Rectal smooth muscle tissue (tissue), 1 donor: ENCODE data around the gene CTNNA3.

Experiments used
- H3K27ac ChIP-seq: one replicate; pipeline ENCODE4 v1.7.0; 2013; ENCODE audit warnings: low read depth, low read length, inconsistent platforms
- H3K27me3 ChIP-seq: one replicate; pipeline ENCODE4 v1.7.0; 2013; ENCODE audit warnings: low read length; ENCODE audit not compliant: control insufficient read depth, insufficient read depth
- H3K36me3 ChIP-seq: one replicate; pipeline ENCODE4 v1.7.0; 2013; ENCODE audit warnings: low read length; ENCODE audit not compliant: control insufficient read depth, insufficient read depth
- H3K4me1 ChIP-seq: one replicate; pipeline ENCODE4 v1.7.0; 2013; ENCODE audit warnings: low read length; ENCODE audit not compliant: control insufficient read depth, insufficient read depth
- H3K4me3 ChIP-seq: one replicate; pipeline ENCODE4 v1.7.0; 2013; ENCODE audit warnings: low read length
- H3K9ac ChIP-seq: one replicate; pipeline ENCODE4 v1.7.0; 2013; ENCODE audit warnings: low read length

Gene CTNNA3

GRCh38 chr10:67327626-67328535, 368.1 kb downstream of the CTNNA3 start:
- H3K36me3 ChIP-seq: no peaks in the 10 kb centered on the region
- no peak overlapping the region for H3K4me3 ChIP-seq
- H3K27me3 ChIP-seq: no peaks in the 10 kb centered on the region
- H3K9ac ChIP-seq: no peak overlapping the region
- H3K27ac ChIP-seq: no peak overlapping the region
- H3K4me1 ChIP-seq: no peaks in the 10 kb centered on the region

- Histone ChIP-seq H3K27me3 (no peaks in the 10 kb centered on the region), H3K9ac (no peak overlapping the region), H3K36me3 (no peaks in the 10 kb centered on the region), H3K27ac (no peak overlapping the region), H3K4me1 (no peaks in the 10 kb centered on the region), H3K4me3 (no peak overlapping the region)
Measured at GRCh38 chr10:67319976-67320375, 376.0 kb downstream of the CTNNA3 start.

GRCh38 chr10:67308912-67309311, 387.1 kb downstream of the CTNNA3 start:
- H3K4me3 ChIP-seq: no peak overlapping the region
- H3K36me3 ChIP-seq: no peaks in the 10 kb centered on the region
- H3K27me3 ChIP-seq: no peaks in the 10 kb centered on the region
- H3K4me1 ChIP-seq: no peaks in the 10 kb centered on the region
- no peak overlapping the region for H3K9ac ChIP-seq
- H3K27ac ChIP-seq: no peak overlapping the region

- no peaks in the 10 kb centered on the region for H3K27me3 ChIP-seq
- no peak overlapping the region for H3K27ac ChIP-seq
Measured at GRCh38 chr10:67306588-67307205, 389.3 kb downstream of the CTNNA3 start.

GRCh38 chr10:67302701-67303100, 393.3 kb downstream of the CTNNA3 start:
- no peak overlapping the region for H3K27ac ChIP-seq
- no peaks in the 10 kb centered on the region for H3K4me1 ChIP-seq
- H3K4me3 ChIP-seq: no peak overlapping the region
- H3K27me3 ChIP-seq: no peaks in the 10 kb centered on the region
- H3K36me3 ChIP-seq: no peaks in the 10 kb centered on the region
- H3K9ac ChIP-seq: no peak overlapping the region

More at GRCh38 chr10:67306588-67307205, 389.3 kb downstream of the CTNNA3 start:
- H3K4me3 ChIP-seq: no peak overlapping the region
- H3K4me1 ChIP-seq: no peaks in the 10 kb centered on the region
- no peaks in the 10 kb centered on the region for H3K36me3 ChIP-seq
- H3K9ac ChIP-seq: no peak overlapping the region

GRCh38 chr10:67299761-67300160, 396.2 kb downstream of the CTNNA3 start:
- Histone ChIP-seq H3K27ac (no peak overlapping the region), H3K4me3 (no peak overlapping the region), H3K9ac (no peak overlapping the region), H3K4me1 (no peaks in the 10 kb centered on the region), H3K27me3 (no peaks in the 10 kb centered on the region), H3K36me3 (no peaks in the 10 kb centered on the region)

GRCh38 chr10:67297637-67298181, 398.3 kb downstream of the CTNNA3 start:
- Histone ChIP-seq H3K36me3 (no peaks in the 10 kb centered on the region), H3K4me1 (no peaks in the 10 kb centered on the region), H3K9ac (no peak overlapping the region), H3K4me3 (no peak overlapping the region), H3K27me3 (no peaks in the 10 kb centered on the region), H3K27ac (no peak overlapping the region)

- Histone ChIP-seq H3K4me3 (no peak overlapping the region), H3K9ac (no peak overlapping the region), H3K27ac (no peak overlapping the region), H3K36me3 (no peaks in the 10 kb centered on the region), H3K27me3 (no peaks in the 10 kb centered on the region), H3K4me1 (no peaks in the 10 kb centered on the region)
Measured at GRCh38 chr10:67296926-67297325, 399.1 kb downstream of the CTNNA3 start.

- no peaks in the 10 kb centered on the region for H3K27me3 ChIP-seq
- H3K4me3 ChIP-seq: no peak overlapping the region
- H3K27ac ChIP-seq: no peak overlapping the region
- no peak overlapping the region for H3K9ac ChIP-seq
- H3K36me3 ChIP-seq: no peaks in the 10 kb centered on the region
- no peaks in the 10 kb centered on the region for H3K4me1 ChIP-seq
Measured at GRCh38 chr10:67288688-67289410, 407.1 kb downstream of the CTNNA3 start.

- Histone ChIP-seq H3K4me1 (no peaks in the 10 kb centered on the region), H3K4me3 (no peak overlapping the region), H3K27me3 (no peaks in the 10 kb centered on the region), H3K36me3 (no peaks in the 10 kb centered on the region), H3K27ac (no peak overlapping the region), H3K9ac (no peak overlapping the region)
Measured at GRCh38 chr10:67284589-67284988, 411.4 kb downstream of the CTNNA3 start.

GRCh38 chr10:67282871-67283270, 413.1 kb downstream of the CTNNA3 start:
- H3K9ac ChIP-seq: no peak overlapping the region
- no peak overlapping the region for H3K4me3 ChIP-seq
- H3K4me1 ChIP-seq: no peaks in the 10 kb centered on the region
- H3K27me3 ChIP-seq: no peaks in the 10 kb centered on the region
- H3K36me3 ChIP-seq: no peaks in the 10 kb centered on the region
- H3K27ac ChIP-seq: no peak overlapping the region

GRCh38 chr10:67280405-67280804, 415.6 kb downstream of the CTNNA3 start:
- no peak overlapping the region for H3K9ac ChIP-seq
- H3K27ac ChIP-seq: no peak overlapping the region
- no peaks in the 10 kb centered on the region for H3K36me3 ChIP-seq
- H3K4me3 ChIP-seq: no peak overlapping the region
- no peaks in the 10 kb centered on the region for H3K4me1 ChIP-seq
- H3K27me3 ChIP-seq: no peaks in the 10 kb centered on the region
